ENCODE measurements around the gene INSL3. TPM values are rescaled to one million over a fixed set of nuclear protein-coding genes. Genes with fewer than 3 reads are reported as not detected.

Gene INSL3
- polyA plus RNA-seq, 1 donor from 2014 or later, result not detected

DNA sequence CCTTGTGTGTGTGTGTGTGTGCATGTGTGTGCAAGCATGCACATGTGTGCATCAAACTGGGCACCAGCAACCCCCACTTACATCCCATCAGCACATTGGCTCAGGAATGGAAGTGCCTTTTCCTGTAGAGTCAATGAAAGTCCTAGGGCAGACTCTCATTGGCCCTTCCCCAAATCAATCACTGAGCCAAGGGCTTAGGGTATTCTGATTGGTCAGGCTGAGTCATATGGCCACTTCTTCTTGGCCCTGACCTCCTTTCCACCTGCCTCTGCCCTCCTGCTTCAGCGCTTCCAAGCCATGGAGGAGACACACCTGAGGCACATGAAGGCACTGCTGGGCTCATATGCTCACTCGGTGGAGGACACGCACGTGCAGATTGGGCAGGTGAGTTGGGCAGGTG lies 49.1 kb downstream of the INSL3 start:
- peaks cover 4% of the 10 kb centered on the region for H3K36me3 ChIP-seq (ENCODE audit: insufficient read depth, low read length)
- TF ChIP-seq RAD21 (conservative IDR thresholded peaks at IDR 0.05) (no peak), TAF1 (IDR thresholded peaks at IDR 0.05; ENCODE audit: low read depth) (no peak), EZH2 (IDR thresholded peaks at IDR 0.05; ENCODE audit: borderline replicate concordance, insufficient read depth, low read length, poor library complexity, severe bottlenecking) (no peak), EP300 (conservative IDR thresholded peaks at IDR 0.05; ENCODE audit: poor library complexity, severe bottlenecking) (no peak), POLR2AphosphoS5 (IDR thresholded peaks at IDR 0.05) (no peak), MXI1 (conservative IDR thresholded peaks at IDR 0.05; ENCODE audit: poor library complexity, severe bottlenecking) (no peak), SMC3 (conservative IDR thresholded peaks at IDR 0.05; ENCODE audit: poor library complexity) (no peak)
- TF ChIP-seq, protein P1, sequence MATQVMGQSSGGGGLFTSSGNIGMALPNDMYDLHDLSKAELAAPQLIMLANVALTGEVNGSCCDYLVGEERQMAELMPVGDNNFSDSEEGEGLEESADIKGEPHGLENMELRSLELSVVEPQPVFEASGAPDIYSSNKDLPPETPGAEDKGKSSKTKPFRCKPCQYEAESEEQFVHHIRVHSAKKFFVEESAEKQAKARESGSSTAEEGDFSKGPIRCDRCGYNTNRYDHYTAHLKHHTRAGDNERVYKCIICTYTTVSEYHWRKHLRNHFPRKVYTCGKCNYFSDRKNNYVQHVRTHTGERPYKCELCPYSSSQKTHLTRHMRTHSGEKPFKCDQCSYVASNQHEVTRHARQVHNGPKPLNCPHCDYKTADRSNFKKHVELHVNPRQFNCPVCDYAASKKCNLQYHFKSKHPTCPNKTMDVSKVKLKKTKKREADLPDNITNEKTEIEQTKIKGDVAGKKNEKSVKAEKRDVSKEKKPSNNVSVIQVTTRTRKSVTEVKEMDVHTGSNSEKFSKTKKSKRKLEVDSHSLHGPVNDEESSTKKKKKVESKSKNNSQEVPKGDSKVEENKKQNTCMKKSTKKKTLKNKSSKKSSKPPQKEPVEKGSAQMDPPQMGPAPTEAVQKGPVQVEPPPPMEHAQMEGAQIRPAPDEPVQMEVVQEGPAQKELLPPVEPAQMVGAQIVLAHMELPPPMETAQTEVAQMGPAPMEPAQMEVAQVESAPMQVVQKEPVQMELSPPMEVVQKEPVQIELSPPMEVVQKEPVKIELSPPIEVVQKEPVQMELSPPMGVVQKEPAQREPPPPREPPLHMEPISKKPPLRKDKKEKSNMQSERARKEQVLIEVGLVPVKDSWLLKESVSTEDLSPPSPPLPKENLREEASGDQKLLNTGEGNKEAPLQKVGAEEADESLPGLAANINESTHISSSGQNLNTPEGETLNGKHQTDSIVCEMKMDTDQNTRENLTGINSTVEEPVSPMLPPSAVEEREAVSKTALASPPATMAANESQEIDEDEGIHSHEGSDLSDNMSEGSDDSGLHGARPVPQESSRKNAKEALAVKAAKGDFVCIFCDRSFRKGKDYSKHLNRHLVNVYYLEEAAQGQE (IDR thresholded peaks at IDR 0.05; ENCODE audit: borderline replicate concordance), result no peak
- TF ChIP-seq, protein P2, sequence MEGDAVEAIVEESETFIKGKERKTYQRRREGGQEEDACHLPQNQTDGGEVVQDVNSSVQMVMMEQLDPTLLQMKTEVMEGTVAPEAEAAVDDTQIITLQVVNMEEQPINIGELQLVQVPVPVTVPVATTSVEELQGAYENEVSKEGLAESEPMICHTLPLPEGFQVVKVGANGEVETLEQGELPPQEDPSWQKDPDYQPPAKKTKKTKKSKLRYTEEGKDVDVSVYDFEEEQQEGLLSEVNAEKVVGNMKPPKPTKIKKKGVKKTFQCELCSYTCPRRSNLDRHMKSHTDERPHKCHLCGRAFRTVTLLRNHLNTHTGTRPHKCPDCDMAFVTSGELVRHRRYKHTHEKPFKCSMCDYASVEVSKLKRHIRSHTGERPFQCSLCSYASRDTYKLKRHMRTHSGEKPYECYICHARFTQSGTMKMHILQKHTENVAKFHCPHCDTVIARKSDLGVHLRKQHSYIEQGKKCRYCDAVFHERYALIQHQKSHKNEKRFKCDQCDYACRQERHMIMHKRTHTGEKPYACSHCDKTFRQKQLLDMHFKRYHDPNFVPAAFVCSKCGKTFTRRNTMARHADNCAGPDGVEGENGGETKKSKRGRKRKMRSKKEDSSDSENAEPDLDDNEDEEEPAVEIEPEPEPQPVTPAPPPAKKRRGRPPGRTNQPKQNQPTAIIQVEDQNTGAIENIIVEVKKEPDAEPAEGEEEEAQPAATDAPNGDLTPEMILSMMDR (IDR thresholded peaks at IDR 0.05; ENCODE audit: poor library complexity, severe bottlenecking), result no peak

DNA sequence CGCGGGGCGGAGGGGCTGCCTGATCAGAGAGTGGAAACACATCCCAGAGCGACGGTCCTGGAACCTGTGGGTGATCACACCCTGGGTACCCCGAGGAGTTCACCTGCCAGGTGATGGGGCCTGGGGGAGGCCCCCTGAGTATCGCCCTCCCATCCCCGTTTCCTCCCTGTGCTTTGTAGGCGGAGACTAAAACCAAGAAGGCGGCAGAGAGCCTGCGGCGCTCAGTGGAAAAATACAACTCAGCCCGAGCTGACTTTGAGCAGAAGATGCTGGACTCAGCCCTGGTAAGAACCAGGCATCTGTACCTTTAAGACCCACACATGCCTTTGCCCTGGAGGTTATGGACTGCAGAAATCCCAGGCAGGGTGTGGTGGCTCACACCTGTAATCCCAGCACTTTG lies 50.7 kb downstream of the INSL3 start:
- Histone ChIP-seq H3K9me3 (ENCODE audit: low read length) (no peaks in the 10 kb centered on the region), H3K9me2 (ENCODE audit: insufficient read depth, low read length) (no peaks in the 10 kb centered on the region), H3K36me3 (ENCODE audit: insufficient read depth, low read length) (peaks cover 4% of the 10 kb centered on the region), H3K9ac (ENCODE audit: low read length) (no peak overlapping the region), H3K4me2 (ENCODE audit: low read length) (no peak overlapping the region), H3K79me2 (replicated peaks; ENCODE audit: insufficient read depth, low read length) (no peaks in the 10 kb centered on the region), H4K20me1 (ENCODE audit: insufficient read depth) (no peaks in the 10 kb centered on the region), H3K4me3 (ENCODE audit: low read length) (no peak overlapping the region), H3F3A (ENCODE audit: insufficient read depth, low read length, poor library complexity, severe bottlenecking) (no peaks in the 10 kb centered on the region), H3K27me3 (ENCODE audit: insufficient read depth, low read depth, low read length) (no peaks in the 10 kb centered on the region), H2AFZ (ENCODE audit: low read depth, low read length) (no peak overlapping the region), H3K27ac (ENCODE audit: low read length) (no peak overlapping the region)
- TF ChIP-seq, protein P2 (IDR thresholded peaks at IDR 0.05; ENCODE audit: poor library complexity, severe bottlenecking), result no peak
- TF ChIP-seq POLR2AphosphoS5 (IDR thresholded peaks at IDR 0.05) (no peak), SMC3 (conservative IDR thresholded peaks at IDR 0.05; ENCODE audit: poor library complexity) (no peak), RAD21 (conservative IDR thresholded peaks at IDR 0.05) (no peak), EP300 (conservative IDR thresholded peaks at IDR 0.05; ENCODE audit: poor library complexity, severe bottlenecking) (no peak), EZH2 (IDR thresholded peaks at IDR 0.05; ENCODE audit: borderline replicate concordance, insufficient read depth, low read length, poor library complexity, severe bottlenecking) (no peak), MXI1 (conservative IDR thresholded peaks at IDR 0.05; ENCODE audit: poor library complexity, severe bottlenecking) (no peak), TAF1 (IDR thresholded peaks at IDR 0.05; ENCODE audit: low read depth) (no peak)
- TF ChIP-seq, protein P1 (IDR thresholded peaks at IDR 0.05; ENCODE audit: borderline replicate concordance), result no peak

More for the DNA sequence above, 49.1 kb downstream of the INSL3 start:
- H3F3A ChIP-seq (ENCODE audit: insufficient read depth, low read length, poor library complexity, severe bottlenecking), result no peaks in the 10 kb centered on the region
- H3K9me3 ChIP-seq (ENCODE audit: low read length), result no peaks in the 10 kb centered on the region
- no peak overlapping the region for H3K9ac ChIP-seq (ENCODE audit: low read length)
- H3K79me2 ChIP-seq (replicated peaks; ENCODE audit: insufficient read depth, low read length), result no peaks in the 10 kb centered on the region
- H3K9me2 ChIP-seq (ENCODE audit: insufficient read depth, low read length), result no peaks in the 10 kb centered on the region
- no peak overlapping the region for H3K27ac ChIP-seq (ENCODE audit: low read length)
- H3K4me2 ChIP-seq (ENCODE audit: low read length), result no peak overlapping the region
- no peaks in the 10 kb centered on the region for H4K20me1 ChIP-seq (ENCODE audit: insufficient read depth)
- H3K27me3 ChIP-seq (ENCODE audit: insufficient read depth, low read depth, low read length), result no peaks in the 10 kb centered on the region
- no peak overlapping the region for H2AFZ ChIP-seq (ENCODE audit: low read depth, low read length)
- no peak overlapping the region for H3K4me3 ChIP-seq (ENCODE audit: low read length)
